D341Med (cell line): ENCODE results near the gene ANO2.
"Not testable (repeated sequence)": the region's sequence is repeated elsewhere in the genome, so short reads cannot be mapped to it uniquely, and the experiment has no call there.

Source experiments
- DNase-seq: peaks from one replicate; pipeline ENCODE4 v3.0.0; 2012; ENCODE audit warnings: low spot score

Gene ANO2

DNA sequence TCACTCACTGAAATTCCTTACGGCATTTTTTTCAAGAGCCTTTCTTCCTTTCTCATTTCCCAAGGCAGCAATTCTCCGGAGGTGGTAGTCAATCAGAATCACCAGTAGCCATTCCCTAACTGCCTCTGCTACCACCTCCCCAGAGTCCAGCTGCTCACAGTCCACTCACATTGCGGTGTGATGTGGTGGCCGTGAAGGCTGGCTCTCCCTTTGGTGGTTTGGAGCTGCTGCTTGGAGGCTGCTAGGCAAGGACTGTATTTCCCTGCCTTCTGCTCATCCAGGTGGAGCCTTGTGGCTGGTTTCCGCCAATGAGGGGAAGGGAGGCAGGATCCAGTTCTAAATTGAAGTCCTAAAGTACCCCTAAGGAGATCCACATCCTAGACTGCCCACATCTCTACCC is 222.0 kb downstream of the ANO2 start:
- DNase-seq: no peak

DNA sequence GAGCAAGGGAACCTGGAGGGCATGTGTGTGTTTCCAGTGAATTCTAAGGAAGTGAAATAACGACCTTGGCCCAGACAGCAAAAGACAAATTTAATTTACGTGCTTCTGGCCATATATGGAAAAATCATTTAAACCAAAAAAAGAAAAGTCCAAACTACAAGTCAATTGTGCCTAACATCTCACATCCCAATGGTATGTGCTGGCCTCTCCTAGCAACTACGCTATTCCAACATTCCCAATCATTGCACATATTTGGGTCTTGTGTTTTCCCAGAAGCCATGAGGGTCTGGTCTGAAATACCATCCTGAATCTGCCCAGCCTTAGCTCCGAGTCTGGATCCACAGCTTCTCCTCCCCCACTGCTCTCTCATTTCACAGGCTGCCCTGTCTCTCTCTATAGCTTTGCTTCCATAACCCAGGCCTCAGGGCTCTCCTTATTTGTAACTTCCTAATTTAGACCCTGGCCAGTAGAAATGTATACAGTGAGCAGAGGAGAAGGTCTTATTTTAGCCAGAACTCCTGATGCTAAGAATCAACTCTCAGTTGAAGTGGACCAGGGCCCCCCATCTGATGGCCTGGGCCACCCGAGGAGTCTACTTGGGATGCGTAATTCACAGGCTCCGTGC is 224.6 kb downstream of the ANO2 start:
- DNase-seq: no peak

DNA sequence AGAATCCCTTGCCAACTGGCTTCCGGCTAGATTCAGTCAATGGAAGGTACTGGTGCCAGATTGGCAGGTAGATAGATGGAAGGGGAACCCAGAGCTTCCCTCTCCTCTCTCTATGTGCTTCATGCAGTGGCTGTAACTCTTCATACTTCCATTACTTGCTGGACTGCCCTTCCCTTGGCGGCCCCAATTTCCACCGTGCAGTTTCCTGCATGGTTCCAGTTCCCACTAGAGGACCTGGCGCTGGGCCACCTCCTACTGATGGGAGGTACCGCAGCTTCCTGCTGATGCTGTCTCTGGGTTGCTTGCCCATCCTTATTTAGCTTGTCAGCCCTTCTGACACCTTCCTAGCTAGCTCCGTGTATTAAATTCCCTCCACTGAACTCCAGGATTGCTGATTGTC is 226.4 kb downstream of the ANO2 start:
- DNase-seq: no peak

DNA sequence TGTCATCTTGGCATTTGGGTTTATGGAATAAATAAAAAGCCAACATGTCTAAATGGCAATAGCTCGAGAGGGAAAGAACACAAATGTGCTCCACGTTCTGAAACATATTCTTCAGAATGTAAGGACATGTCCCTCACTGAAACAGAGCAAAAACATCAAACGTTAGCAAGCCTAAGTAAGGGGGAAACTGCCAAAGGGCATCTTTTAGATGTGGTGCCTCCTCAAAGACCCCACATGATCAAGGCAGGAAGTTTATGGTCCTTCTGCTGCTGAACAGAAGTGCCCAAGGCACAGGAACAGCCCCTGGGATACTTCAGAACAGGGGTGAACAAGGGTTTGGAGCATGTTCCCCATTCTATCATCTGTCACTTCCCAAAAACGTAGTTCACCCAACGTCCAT is 227.0 kb downstream of the ANO2 start:
- DNase-seq: no peak

DNA sequence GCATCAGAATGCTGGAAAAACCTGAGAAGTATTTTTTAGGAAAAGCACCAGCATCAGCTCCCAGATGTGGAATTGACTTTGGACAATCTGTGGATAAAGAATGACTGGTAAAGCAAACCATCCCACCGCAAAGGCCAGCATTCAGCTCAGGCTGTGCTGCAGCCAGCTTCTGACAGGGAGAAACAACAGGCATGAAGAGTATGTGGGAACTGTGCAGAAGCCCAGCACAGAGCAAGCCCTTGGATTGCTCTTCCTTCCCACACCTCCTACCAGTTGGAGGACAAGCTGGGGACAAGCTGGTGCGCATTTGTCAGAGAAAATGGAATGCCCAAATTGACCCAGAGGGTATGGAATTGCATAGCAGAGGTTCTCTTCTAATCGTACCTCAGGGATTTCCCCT is 228.1 kb downstream of the ANO2 start:
- no peak for DNase-seq

DNA sequence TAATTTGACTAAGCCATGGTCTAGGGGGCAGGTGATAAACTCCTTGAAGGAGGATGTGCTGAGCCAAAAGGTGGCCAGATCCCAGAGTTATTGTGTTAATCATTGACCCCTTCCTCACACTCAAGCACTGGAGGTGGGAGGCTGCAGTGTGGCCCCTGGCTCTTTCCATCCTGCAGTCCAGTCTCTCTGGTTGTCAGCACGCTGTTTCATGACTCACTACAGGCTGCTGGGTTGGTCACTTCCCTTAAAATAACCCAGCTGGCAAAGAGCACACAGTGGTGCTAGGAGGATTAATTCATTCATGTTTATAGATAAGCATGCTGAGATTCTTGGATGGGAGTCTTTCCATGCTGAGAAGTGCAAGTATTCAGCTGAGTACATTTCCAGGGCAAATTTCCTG is 228.9 kb downstream of the ANO2 start:
- no peak for DNase-seq

DNA sequence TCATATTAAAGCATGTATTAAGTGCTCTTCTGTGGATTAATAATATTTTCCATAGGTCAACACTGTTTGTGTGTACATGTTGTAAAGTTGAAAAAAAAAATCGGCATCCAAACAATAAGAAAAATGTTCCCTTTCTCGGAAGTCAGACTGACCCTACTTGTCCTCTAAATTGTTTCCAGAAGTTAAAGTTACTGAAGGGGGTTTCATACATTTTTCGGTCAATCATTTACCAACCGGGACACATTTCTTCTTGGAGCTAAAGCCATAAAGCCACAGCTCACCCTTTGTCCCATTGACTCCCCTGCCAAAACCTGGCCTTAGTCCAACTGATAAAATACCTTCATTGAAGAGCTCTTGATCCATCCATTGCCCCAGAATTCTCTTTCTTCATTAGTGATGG is 230.0 kb downstream of the ANO2 start:
- DNase-seq: no peak

DNA sequence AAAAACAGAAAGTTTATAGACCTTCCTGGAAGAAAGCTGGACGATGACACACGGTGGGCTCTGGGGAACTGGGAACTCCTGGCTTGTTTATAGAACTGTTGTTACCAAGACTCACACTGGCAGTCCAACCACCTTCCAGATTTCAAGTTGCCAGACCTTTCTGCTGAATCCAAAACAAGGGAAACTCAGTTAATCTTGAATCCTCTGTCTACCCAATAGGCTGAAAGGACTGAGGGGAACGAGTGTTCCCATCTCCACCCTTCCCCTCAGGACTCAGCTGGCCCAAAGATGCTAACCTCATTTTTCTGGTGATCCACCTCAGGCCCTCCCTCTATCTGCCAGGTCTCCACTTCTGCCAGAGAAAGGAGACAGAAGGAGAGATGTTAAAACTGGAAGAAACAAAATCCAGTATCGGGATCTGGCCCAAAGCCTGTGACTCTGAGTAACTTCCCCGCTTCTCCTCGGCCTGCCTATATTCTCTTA is 231.4 kb downstream of the ANO2 start:
- DNase-seq: no peak

DNA sequence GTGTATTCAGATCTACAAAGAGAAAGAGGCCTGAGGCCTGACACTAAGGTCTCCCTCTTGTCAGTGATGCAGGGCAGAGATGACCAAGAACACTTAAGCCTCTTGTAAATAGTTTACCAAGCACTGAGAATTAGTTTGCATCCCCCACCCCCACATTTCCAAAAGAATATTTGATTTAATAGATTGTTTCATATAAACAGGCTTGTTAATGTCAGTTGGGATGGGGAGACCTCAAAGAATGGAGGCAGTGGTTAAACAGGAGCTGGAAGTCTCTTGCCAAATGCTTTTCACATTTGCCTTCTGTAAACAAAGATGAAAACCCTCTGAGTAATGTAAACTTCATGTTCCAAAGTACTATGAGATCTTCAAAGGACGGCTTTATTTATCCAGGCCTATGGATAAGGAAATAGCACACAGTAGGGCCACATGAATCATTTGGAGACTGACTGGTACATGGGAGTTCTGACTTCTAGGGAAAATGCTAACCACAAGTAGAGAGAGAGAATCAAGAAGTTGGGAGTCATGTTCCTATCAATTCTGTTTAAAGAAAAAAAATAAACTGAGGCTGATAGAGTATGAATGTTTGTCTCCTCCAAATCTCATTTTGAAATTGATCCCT is 234.7 kb downstream of the ANO2 start:
- DNase-seq: no peak

DNA sequence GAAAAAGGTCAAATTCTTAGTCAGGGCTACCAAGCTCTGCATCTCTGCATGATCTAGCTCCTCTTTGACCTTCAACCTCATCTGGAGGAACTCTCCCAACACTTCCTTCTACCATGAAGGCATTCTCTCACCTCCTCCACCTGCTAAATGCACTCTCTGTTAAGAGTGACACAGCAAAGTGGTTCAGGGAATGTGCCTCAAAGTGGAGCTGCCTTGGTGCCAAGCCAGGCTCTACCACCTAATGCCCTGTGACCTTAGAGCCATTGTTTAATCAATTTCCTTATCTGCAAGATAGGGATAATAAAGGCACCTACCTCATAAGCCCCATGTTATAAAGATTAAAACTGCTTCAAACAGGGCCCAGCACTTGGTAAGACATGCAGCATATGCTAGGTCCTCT is 236.7 kb downstream of the ANO2 start:
- DNase-seq: no peak

DNA sequence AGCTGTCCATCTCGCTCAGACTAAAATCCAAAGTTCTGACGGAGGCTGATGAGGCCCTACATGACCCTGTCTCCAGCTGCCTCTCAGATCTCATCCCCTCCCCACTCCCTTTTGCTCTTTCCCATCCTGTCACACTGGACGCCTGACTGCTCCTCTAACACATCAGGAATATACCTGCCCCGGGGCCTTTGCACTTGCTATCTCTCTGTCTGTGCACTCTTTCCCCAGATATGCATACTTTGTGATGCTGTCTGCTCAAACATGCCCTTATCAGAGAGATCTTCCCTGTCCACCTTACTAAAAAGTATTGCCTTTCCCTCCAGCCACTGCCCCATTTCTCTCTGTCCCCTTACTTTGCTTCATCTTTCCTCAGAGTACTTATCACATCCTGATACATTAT is 238.8 kb downstream of the ANO2 start:
- no peak for DNase-seq

DNA sequence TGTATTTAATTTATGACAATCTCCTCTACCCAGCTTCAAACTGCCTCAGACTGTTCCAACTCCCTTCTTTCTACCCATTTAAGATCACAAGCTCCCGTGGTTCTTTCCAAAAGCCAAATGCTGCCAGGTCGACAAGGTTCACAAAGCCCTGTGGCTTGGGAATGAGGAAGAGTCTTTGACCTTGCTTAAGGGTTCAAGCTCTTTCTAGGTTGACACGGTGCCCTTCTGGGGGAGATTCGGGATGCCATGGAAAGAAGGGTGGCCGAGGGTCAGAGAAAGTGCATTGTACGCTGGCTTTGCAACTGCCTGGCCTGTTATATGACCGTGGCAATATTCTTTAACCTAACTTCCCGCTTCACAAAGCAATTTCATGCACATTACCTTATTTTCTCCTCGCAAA is 239.3 kb downstream of the ANO2 start:
- no peak for DNase-seq

DNA sequence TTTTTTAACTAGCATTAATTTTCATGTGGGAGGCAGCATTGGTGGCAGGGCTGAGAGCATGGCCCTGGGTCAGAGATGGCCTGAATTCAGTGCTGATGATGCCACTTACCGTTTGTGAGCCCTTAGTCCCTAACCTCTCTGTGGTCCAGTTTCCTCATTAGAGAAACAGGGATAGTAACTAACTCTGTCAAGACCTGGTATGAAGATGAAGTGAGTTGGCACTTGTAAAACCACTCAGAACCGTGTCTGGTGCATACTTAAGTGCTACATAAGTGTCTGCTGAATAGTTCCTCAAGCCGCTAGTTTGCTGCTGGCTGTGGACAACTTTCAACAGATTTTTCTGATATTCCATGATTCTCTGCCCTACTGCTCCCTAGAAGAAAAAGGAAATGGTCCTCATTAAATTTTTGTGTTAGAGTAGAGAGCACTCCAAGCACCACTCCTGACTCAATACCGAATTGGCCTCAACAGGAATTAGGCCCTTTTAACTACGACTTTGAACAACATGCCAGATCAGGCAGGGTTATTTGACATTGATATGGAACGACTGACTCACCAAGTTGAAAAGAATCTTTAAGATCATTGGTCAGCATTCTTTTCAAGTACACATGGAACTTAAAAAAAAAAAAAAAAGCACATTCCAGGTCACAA is 250.2 kb downstream of the ANO2 start:
- DNase-seq: no peak

DNA sequence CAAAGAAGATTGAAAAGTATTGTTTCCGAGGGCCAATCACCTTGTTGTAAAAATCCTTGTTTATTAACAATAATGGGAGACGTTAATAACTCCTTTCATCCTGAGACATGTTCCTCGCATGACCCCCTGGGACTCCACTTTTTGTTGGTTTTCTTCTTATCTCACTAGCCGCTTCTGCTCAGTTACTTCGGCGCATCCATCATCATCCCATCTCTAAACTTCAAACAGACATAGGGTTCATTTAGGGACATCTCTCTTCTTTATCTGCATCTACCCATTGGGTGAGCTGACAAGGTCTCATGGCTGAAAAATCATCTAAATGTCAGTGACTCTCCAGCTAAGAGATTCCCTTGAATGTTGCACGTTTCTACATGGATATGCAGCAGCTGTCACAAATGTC is 252.2 kb downstream of the ANO2 start:
- DNase-seq: no peak

DNA sequence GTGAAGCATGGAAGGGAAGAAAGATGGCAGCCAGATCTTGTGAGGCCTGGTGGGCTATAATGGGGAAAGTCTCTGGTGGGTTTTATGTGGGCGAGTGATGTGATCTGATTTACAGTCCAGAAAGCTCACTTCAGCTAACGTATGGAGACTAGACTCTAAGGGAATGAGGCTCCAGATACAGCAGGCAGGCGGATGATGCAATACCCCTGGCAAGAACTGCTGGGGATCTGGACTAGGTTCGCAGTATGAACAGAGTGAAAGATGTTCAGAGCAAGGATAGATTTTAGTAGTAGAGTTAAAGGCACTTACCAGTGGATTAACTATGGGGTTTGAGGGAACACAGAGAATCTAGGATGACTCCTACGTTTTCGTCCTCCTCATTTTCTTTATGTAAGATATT is 253.1 kb downstream of the ANO2 start:
- no peak for DNase-seq

DNA sequence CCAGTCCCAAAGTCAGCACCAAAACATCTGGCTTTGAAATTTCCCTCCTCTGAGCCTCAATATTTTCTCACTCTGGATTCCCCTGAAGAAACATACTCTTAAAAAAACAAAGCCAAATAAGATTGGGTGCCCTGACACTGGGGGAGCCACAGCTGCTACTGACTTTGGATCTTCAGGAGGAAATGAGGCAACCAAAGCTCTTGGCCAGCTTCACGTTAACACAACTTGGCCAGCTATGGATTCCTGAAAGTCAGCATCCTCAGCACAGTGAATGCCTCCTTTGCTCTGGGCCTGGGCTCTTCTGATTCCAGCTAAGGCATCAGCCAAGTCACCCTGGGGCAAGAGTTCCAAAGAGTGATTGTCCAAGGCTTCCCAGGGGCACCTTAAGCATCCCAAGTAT is 254.8 kb downstream of the ANO2 start:
- no peak for DNase-seq

DNA sequence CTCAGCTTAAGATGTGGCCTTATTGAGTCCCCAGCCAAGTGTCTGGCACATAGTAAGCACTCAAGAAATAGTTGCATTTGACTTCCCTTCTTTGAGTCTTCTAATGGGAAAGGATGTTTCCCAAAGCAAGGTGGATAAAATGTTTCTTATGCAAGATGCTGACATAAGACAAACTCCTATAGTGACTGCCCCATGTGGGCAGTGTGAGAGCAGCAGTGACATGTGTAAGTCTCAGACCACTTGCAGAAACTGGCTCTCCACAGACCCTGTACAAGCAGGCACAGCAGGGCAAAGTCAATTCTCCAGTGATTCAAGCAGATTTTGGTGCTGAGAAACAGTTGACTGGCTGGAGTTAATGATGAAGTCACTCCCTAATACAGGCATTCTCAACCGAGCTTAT is 255.3 kb downstream of the ANO2 start:
- no peak for DNase-seq

DNA sequence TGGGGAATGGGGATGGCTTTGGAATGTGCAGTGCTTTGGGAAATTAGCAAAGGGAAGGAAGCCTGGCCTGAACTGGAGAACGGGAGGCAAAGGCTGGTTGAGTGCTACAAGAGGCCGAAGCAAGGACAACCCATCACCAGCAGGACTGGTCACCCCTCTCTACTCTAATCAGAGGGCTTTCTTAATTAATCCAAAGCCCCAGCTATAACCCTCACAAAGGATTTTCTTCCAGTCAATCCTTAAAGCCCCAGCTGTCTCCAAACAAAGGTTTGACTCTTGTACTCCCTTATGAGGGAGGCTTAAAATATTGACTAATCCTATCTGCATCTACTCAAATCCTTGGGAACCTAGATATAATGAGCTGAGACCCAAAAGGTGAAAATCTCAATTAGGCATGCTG is 256.8 kb downstream of the ANO2 start:
- DNase-seq: peak; percentile 69

DNA sequence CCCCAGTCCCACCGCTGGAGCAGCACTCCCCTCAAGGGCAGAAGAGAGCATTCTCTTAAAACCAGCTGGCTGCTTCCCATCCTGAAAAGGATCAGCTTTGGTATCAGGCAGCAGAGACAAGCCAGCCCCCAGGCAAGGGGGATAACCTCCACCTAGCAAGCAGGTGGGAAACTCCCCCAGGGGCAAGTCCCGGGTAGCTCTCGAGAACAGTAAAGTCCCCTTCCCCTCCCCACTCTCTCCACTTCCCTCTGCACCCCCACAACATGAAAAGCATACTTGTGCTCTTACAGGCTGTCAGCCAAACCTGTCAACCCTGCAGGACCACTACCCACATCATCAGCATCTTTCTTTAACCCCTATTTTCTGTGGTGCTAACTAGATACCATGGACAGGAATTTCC is 259.1 kb downstream of the ANO2 start:
- no peak for DNase-seq

DNA sequence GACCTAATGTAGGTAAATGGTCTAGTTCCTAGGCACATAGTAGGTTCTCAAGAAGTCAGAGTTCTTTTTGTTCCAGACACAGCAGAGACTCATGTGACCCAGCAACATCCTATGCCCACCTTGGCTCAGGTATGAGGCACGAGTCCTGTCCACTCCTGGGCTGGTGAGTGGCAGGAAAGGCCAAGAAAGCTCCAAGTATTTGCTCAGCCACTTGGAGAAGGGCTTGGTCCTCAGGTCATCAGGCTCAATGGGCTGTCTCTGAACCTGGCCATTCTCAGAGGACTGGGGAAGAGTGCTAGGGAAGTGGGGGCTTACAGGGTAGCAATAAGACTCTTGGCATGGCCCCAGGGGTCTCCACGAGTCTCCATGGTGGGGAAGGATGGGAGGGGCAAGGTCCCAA is 260.1 kb downstream of the ANO2 start:
- no peak for DNase-seq

DNA sequence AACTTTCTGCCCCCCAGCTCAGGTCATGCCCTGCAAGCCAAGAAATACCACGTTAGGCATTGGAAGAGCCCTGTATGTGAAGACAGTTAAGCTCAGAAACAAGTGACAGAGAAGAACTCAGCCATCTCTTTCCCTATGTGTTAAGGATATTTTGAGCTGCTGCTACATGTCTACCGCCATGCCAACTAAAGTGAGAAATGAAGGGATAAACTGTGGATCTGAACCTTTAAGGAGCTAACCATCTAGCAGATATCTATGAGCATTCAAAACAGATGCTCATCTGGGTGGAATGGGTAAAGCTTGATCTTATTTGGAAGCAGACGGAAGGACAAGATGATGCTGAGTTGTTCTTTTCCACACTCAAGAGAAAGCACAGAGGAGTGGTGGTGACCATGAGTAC is 262.5 kb downstream of the ANO2 start:
- no peak for DNase-seq

DNA sequence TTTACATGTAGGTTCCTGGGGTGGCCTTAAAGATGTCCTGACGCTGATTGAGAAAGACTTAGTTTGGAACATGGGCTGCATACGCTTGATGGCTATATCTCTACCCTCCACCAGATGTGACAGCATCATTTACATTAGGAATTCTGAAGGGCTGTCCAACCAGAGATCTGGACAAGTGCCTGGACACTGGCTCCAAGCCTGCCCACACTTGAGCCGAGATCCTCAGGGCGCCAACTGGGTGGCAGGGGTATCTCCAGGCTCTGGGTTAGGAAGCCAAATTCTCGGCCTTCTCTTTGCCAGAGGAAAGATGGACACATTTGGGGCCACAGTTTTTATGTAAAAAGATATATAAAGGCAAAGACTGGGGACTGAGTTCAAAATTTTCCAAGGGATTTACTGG is 266.9 kb downstream of the ANO2 start:
- DNase-seq: no peak

DNA sequence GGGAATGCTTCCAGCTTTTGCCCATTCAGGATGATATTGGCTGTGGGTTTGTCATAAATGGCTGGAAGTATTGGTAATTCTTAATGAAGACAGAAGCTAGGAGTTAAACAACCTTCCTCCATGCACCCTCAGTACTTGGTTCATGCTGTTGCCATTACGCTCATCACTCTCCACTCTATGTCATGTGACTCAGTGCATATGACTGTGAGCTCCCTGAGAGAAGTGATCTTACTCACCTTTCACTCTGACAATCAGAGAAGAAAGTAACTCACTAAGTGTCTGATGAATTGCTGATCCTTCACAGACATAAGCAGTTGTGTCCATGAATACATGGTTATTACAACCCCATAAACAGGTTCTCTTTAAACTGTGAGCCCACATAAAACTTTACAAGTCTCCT is 275.4 kb downstream of the ANO2 start:
- DNase-seq: not testable (repeated sequence)

DNA sequence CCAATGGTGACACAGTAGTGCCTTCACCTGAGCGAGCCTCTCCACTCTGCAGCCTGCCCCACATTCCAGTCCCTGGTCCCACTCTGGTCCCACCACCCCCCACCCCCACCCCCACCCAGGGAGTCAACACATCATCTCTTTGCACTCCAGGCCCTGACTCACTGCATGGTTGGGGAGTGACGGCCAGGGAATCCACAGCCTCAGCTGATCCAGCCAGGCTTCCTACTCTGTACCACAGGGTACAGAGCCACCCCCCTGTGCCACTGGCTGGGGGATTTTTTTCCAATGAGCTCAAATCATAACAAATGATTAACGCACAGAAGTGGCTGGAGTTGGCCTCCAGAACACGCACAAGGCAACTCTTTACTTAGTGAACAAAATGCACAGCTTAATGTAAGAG is 279.4 kb downstream of the ANO2 start:
- no peak for DNase-seq
